ENCODE results near the gene LIFR. TPM values are rescaled to one million over a fixed set of nuclear protein-coding genes. Genes with fewer than 3 reads are reported as not detected.

LIFR gene
- total and polyA plus RNA-seq, 2 donors (not counting 1 experiment from before 2014, with no cell fraction given): 43.6 to 65.1 TPM

GRCh38 chr5:38535248-38535750, 21.1 kb downstream of the LIFR start:
- H3K4me3 ChIP-seq (replicated peaks in 1 of 4; ENCODE audit: control extremely low read depth in 1 of 4, insufficient read depth in 1 of 4, low read depth in 3 of 4, low read length in 4 of 4): no peak overlapping the region
- TF ChIP-seq EZH2 (IDR thresholded peaks at IDR 0.05; ENCODE audit: low read length, missing control alignments): no peak
- TF ChIP-seq, protein P1, sequence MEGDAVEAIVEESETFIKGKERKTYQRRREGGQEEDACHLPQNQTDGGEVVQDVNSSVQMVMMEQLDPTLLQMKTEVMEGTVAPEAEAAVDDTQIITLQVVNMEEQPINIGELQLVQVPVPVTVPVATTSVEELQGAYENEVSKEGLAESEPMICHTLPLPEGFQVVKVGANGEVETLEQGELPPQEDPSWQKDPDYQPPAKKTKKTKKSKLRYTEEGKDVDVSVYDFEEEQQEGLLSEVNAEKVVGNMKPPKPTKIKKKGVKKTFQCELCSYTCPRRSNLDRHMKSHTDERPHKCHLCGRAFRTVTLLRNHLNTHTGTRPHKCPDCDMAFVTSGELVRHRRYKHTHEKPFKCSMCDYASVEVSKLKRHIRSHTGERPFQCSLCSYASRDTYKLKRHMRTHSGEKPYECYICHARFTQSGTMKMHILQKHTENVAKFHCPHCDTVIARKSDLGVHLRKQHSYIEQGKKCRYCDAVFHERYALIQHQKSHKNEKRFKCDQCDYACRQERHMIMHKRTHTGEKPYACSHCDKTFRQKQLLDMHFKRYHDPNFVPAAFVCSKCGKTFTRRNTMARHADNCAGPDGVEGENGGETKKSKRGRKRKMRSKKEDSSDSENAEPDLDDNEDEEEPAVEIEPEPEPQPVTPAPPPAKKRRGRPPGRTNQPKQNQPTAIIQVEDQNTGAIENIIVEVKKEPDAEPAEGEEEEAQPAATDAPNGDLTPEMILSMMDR (conservative IDR thresholded peaks at IDR 0.05 in 1 of 2, IDR thresholded peaks at IDR 0.05 in 1 of 2; ENCODE audit: low read depth in 1 of 2, low read length in 2 of 2): no peak
- no peak overlapping the region for H3K27ac ChIP-seq (ENCODE audit: insufficient read depth, low read length)
- H4K20me1 ChIP-seq (ENCODE audit: control insufficient read depth, extremely low read depth, insufficient read depth, low read length): no peaks in the 10 kb centered on the region
- H3K4me2 ChIP-seq (ENCODE audit: extremely low read depth, insufficient read depth, low read length): no peak overlapping the region
- H3K4me1 ChIP-seq (ENCODE audit: control insufficient read depth, extremely low read depth, insufficient read depth, low read length): no peaks in the 10 kb centered on the region
- no peak overlapping the region for H3K9ac ChIP-seq (ENCODE audit: insufficient read depth, low read length)
- H3K27me3 ChIP-seq (ENCODE audit: control insufficient read depth, insufficient read depth, low read length): no peaks in the 10 kb centered on the region
- H3K36me3 ChIP-seq (ENCODE audit: control insufficient read depth, insufficient read depth, low read length): no peaks in the 10 kb centered on the region
- peak in 1 of 2 donors; percentile 70 for DNase-seq (ENCODE audit: low read depth in 2 of 2)
- H3K79me2 ChIP-seq (ENCODE audit: control insufficient read depth, insufficient read depth, low read length): peaks cover 52% of the 10 kb centered on the region
- H2AFZ ChIP-seq (ENCODE audit: low read length): no peak overlapping the region
- H3K9me3 ChIP-seq (ENCODE audit: control insufficient read depth, insufficient read depth, low read depth, low read length): no peaks in the 10 kb centered on the region

GRCh38 chr5:38534156-38534453, 22.3 kb downstream of the LIFR start:
- Histone ChIP-seq H3K4me2 (ENCODE audit: extremely low read depth, insufficient read depth, low read length) (no peak overlapping the region), H3K9ac (ENCODE audit: insufficient read depth, low read length) (no peak overlapping the region), H3K27me3 (ENCODE audit: control insufficient read depth, insufficient read depth, low read length) (no peaks in the 10 kb centered on the region), H2AFZ (ENCODE audit: low read length) (no peak overlapping the region), H3K4me3 (replicated peaks in 1 of 4; ENCODE audit: control extremely low read depth in 1 of 4, insufficient read depth in 1 of 4, low read depth in 3 of 4, low read length in 4 of 4) (no peak overlapping the region), H3K27ac (ENCODE audit: insufficient read depth, low read length) (no peak overlapping the region), H3K79me2 (ENCODE audit: control insufficient read depth, insufficient read depth, low read length) (peaks cover 43% of the 10 kb centered on the region), H3K9me3 (ENCODE audit: control insufficient read depth, insufficient read depth, low read depth, low read length) (no peaks in the 10 kb centered on the region), H3K36me3 (ENCODE audit: control insufficient read depth, insufficient read depth, low read length) (no peaks in the 10 kb centered on the region), H4K20me1 (ENCODE audit: control insufficient read depth, extremely low read depth, insufficient read depth, low read length) (no peaks in the 10 kb centered on the region), H3K4me1 (ENCODE audit: control insufficient read depth, extremely low read depth, insufficient read depth, low read length) (no peaks in the 10 kb centered on the region)
- no peak for TF ChIP-seq EZH2 (IDR thresholded peaks at IDR 0.05; ENCODE audit: low read length, missing control alignments)
- TF ChIP-seq, protein P1 (conservative IDR thresholded peaks at IDR 0.05 in 1 of 2, IDR thresholded peaks at IDR 0.05 in 1 of 2; ENCODE audit: low read depth in 1 of 2, low read length in 2 of 2): no peak
- DNase-seq (ENCODE audit: low read depth in 2 of 2): no peak

DNA sequence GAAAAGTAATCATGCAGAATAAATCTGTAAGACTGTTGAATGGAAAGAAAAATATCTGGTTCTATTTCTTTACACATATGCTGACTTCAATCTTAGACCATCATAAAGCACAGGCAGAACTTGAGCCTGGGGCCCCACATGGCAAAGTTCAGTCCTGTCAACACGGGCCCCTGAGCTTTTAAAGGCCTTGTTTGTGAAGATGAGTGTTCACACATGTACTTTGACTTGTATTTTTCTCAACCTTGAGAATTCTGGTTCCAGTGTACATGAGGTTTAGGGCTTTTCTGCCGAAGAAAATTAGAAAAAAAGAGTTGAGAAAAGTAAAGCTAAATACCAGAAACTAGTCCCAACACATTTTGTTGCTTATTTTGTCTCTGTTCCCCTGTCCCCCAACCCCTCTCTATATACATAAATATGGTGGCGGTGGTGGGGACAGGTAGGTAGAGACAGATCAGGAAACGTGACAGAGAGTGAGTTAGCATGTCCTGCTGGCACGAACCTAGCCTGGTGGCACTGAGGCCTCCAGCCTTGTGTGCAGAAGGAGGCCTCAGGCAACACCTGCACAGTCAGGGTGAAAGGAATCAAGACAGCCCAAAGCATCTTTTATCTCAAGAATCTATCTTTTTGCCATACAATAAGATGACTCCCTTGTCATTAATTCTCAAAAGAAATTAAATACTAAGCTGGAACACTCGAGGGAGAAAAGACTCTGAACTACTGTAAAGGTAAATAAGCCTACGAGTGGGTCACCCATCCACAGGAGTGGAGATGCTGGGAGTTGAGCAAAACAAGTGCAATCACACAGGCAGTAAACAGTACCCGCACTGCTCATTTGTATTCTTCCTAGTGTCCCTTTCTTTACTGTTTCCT, 22.9 kb downstream of the LIFR start:
- H3K4me2 ChIP-seq (ENCODE audit: extremely low read depth, insufficient read depth, low read length): no peak overlapping the region
- no peaks in the 10 kb centered on the region for H3K4me1 ChIP-seq (ENCODE audit: control insufficient read depth, extremely low read depth, insufficient read depth, low read length)
- no peak for DNase-seq (ENCODE audit: low read depth in 2 of 2)
- no peak overlapping the region for H2AFZ ChIP-seq (ENCODE audit: low read length)
- TF ChIP-seq, protein P1 (conservative IDR thresholded peaks at IDR 0.05 in 1 of 2, IDR thresholded peaks at IDR 0.05 in 1 of 2; ENCODE audit: low read depth in 1 of 2, low read length in 2 of 2): no peak
- TF ChIP-seq EZH2 (IDR thresholded peaks at IDR 0.05; ENCODE audit: low read length, missing control alignments): no peak
- H3K79me2 ChIP-seq (ENCODE audit: control insufficient read depth, insufficient read depth, low read length): peaks cover 41% of the 10 kb centered on the region
- H3K36me3 ChIP-seq (ENCODE audit: control insufficient read depth, insufficient read depth, low read length): no peaks in the 10 kb centered on the region
- no peak overlapping the region for H3K27ac ChIP-seq (ENCODE audit: insufficient read depth, low read length)
- no peaks in the 10 kb centered on the region for H3K9me3 ChIP-seq (ENCODE audit: control insufficient read depth, insufficient read depth, low read depth, low read length)
- H3K9ac ChIP-seq (ENCODE audit: insufficient read depth, low read length): no peak overlapping the region
- no peak overlapping the region for H3K4me3 ChIP-seq (replicated peaks in 1 of 4; ENCODE audit: control extremely low read depth in 1 of 4, insufficient read depth in 1 of 4, low read depth in 3 of 4, low read length in 4 of 4)
- no peaks in the 10 kb centered on the region for H3K27me3 ChIP-seq (ENCODE audit: control insufficient read depth, insufficient read depth, low read length)
- H4K20me1 ChIP-seq (ENCODE audit: control insufficient read depth, extremely low read depth, insufficient read depth, low read length): no peaks in the 10 kb centered on the region
